DND-41 (cell line): Measurements from ENCODE around the gene DNAH7.

Source experiments
- ATAC-seq: fragments of 200-7000 bp; cut with Tn5 transposase; 3 replicates; pipeline ENCODE4 v1.9.1; 2021; ENCODE audit warnings: low read depth; ENCODE audit not compliant: insufficient read depth
- DNase-seq: peaks from one replicate; pipeline ENCODE4 v3.0.0-alpha.2; 2020
- H2AFZ ChIP-seq: 2 replicates; pipeline ENCODE4 v1.6.0; 2012; ENCODE audit warnings: low read depth, low read length
- H3K27ac ChIP-seq: 2 replicates; pipeline ENCODE4 v1.5.1; 2012; ENCODE audit warnings: low read length, inconsistent platforms
- H3K27me3 ChIP-seq: fragments of 200-600 bp; sonication (generic); 2 replicates; pipeline ENCODE4 v1.6.0; 2012; ENCODE audit warnings: low read length, mild to moderate bottlenecking, inconsistent platforms; ENCODE audit not compliant: insufficient read depth, poor library complexity
- H3K36me3 ChIP-seq: 2 replicates; pipeline ENCODE4 v1.5.1; 2012; ENCODE audit warnings: low read length, inconsistent platforms; ENCODE audit not compliant: insufficient read depth
- H3K4me1 ChIP-seq: 2 replicates; pipeline ENCODE4 v1.5.1; 2012; ENCODE audit warnings: mild to moderate bottlenecking, low read length; ENCODE audit not compliant: insufficient read depth
- H3K4me2 ChIP-seq: 2 replicates; pipeline ENCODE4 v1.6.0; 2012; ENCODE audit warnings: mild to moderate bottlenecking, moderate library complexity, low read length, inconsistent platforms; ENCODE audit not compliant: insufficient read depth
- H3K4me3 ChIP-seq, 2 experiments: fragments of 200-600 bp in 1 of 2; shearing (Covaris generic) in 1 of 2; 2 replicates each; pipeline ENCODE4 v1.5.1; 2012 to 2016; ENCODE audit warnings: inconsistent platforms in 2 of 2, low read length in 2 of 2, mild to moderate bottlenecking in 2 of 2, low read depth in 1 of 2, moderate library complexity in 1 of 2
- H3K79me2 ChIP-seq: 2 replicates; pipeline ENCODE4 v1.6.0; 2012; ENCODE audit warnings: low read length, inconsistent platforms; ENCODE audit not compliant: insufficient read depth
- H3K9ac ChIP-seq: 2 replicates; pipeline ENCODE4 v1.6.0; 2012; ENCODE audit warnings: low read depth, mild to moderate bottlenecking, inconsistent platforms, low read length, moderate library complexity
- H3K9me3 ChIP-seq: 2 replicates; pipeline ENCODE4 v1.5.1; 2012; ENCODE audit warnings: low read length, moderate library complexity, mild to moderate bottlenecking, inconsistent platforms; ENCODE audit not compliant: insufficient read depth, severe bottlenecking
- H4K20me1 ChIP-seq: 2 replicates; pipeline ENCODE4 v1.6.0; 2012; ENCODE audit warnings: low read length; ENCODE audit not compliant: insufficient read depth
- CTCF ChIP-seq: IDR thresholded peaks from 2 replicates; pipeline ENCODE4 v1.5.1; 2012; ENCODE audit warnings: borderline replicate concordance, low read length, moderate library complexity, mild to moderate bottlenecking; ENCODE audit not compliant: poor library complexity, severe bottlenecking; ENCODE audit errors: extremely low read depth
- EZH2 ChIP-seq: IDR thresholded peaks from 3 replicates; pipeline ENCODE4 v1.6.1; 2012; ENCODE audit warnings: borderline replicate concordance, low read depth, mild to moderate bottlenecking, moderate library complexity, low read length, inconsistent platforms; ENCODE audit not compliant: severe bottlenecking

The DNAH7 gene

GRCh38 chr2:195899226-195899625 lies 169.4 kb downstream of the DNAH7 start:
- H3K27me3 ChIP-seq, result no peaks in the 10 kb centered on the region
- no peak overlapping the region for H3K4me3 ChIP-seq
- DNase-seq (no peak), ATAC-seq (no peak)
- H3K9ac ChIP-seq, result no peak overlapping the region
- TF ChIP-seq EZH2 (no peak), CTCF (no peak)
- no peak overlapping the region for H3K4me2 ChIP-seq
- H4K20me1 ChIP-seq, result no peaks in the 10 kb centered on the region
- H3K27ac ChIP-seq, result no peak overlapping the region
- no peaks in the 10 kb centered on the region for H3K4me1 ChIP-seq
- H2AFZ ChIP-seq, result no peak overlapping the region
- H3K79me2 ChIP-seq, result no peaks in the 10 kb centered on the region
- H3K36me3 ChIP-seq, result no peaks in the 10 kb centered on the region
- H3K9me3 ChIP-seq, result no peaks in the 10 kb centered on the region

- no peak for DNase-seq
- no peaks in the 10 kb centered on the region for H3K4me1 ChIP-seq
- H3K27ac ChIP-seq, result no peak overlapping the region
- H3K9me3 ChIP-seq, result no peaks in the 10 kb centered on the region
- ATAC-seq, result no peak
- H3K27me3 ChIP-seq, result no peaks in the 10 kb centered on the region
- H3K9ac ChIP-seq, result no peak overlapping the region
- TF ChIP-seq EZH2, result no peak
- no peak overlapping the region for H3K4me2 ChIP-seq
- no peaks in the 10 kb centered on the region for H3K36me3 ChIP-seq
- H2AFZ ChIP-seq, result no peak overlapping the region
- no peak overlapping the region for H3K4me3 ChIP-seq
- no peaks in the 10 kb centered on the region for H3K79me2 ChIP-seq
- no peaks in the 10 kb centered on the region for H4K20me1 ChIP-seq
Measured at GRCh38 chr2:195898505-195899191, 170.0 kb downstream of the DNAH7 start.

- Histone ChIP-seq H3K4me2 (no peak overlapping the region), H3K4me1 (peaks cover 9% of the 10 kb centered on the region; the same call in 1 of the 2 replicates), H3K9ac (no peak overlapping the region), H3K4me3 (no peak overlapping the region), H3K79me2 (no peaks in the 10 kb centered on the region), H3K9me3 (no peaks in the 10 kb centered on the region), H2AFZ (no peak overlapping the region), H3K36me3 (no peaks in the 10 kb centered on the region), H3K27ac (no peak overlapping the region), H4K20me1 (no peaks in the 10 kb centered on the region), H3K27me3 (no peaks in the 10 kb centered on the region)
- ATAC-seq (no peak), DNase-seq (no peak)
- no peak for TF ChIP-seq EZH2
Measured at GRCh38 chr2:195891081-195891480, 177.6 kb downstream of the DNAH7 start.

- Histone ChIP-seq H4K20me1 (no peaks in the 10 kb centered on the region), H3K4me3 (no peak overlapping the region), H3K36me3 (no peaks in the 10 kb centered on the region), H2AFZ (no peak overlapping the region), H3K4me1 (no peaks in the 10 kb centered on the region), H3K4me2 (no peak overlapping the region), H3K27ac (no peak overlapping the region), H3K9me3 (no peaks in the 10 kb centered on the region), H3K27me3 (no peaks in the 10 kb centered on the region), H3K9ac (no peak overlapping the region), H3K79me2 (no peaks in the 10 kb centered on the region)
- ATAC-seq (no peak), DNase-seq (no peak)
- TF ChIP-seq CTCF (no peak), EZH2 (no peak)
Measured at GRCh38 chr2:195879153-195879552, 189.5 kb downstream of the DNAH7 start.
